GM23338 (cell line): ENCODE data around the gene OSBPL3. TPM values are rescaled to one million over a fixed set of nuclear protein-coding genes. Genes with fewer than 3 reads are reported as not detected.

Source experiments
- ATAC-seq: fragments of 200-7000 bp; cut with Tn5 transposase; 3 replicates; pipeline ENCODE4 v1.9.1; 2020
- DNase-seq: peaks from one replicate; pipeline ENCODE4 v3.0.0-alpha.2; 2015; ENCODE audit warnings: low spot score
- H2AFZ ChIP-seq: fragments of 200-600 bp; sonication (generic); 2 replicates; pipeline ENCODE4 v1.8.0; 2016; ENCODE audit warnings: antibody characterized with exemption, mild to moderate bottlenecking, moderate library complexity
- H3F3A ChIP-seq: fragments of 200-600 bp; sonication (generic); replicated peaks from 2 replicates; pipeline ENCODE4 v1.8.0; 2017; ENCODE audit warnings: antibody characterized with exemption, mixed run types, low read depth
- H3K27ac ChIP-seq: fragments of 200-600 bp; sonication (generic); 2 replicates; pipeline ENCODE4 v1.6.1; 2016; ENCODE audit warnings: low read depth
- H3K27me3 ChIP-seq: fragments of 200-600 bp; sonication (generic); 2 replicates; pipeline ENCODE4 v1.8.0; 2016; ENCODE audit warnings: mild to moderate bottlenecking, mixed run types, moderate library complexity; ENCODE audit not compliant: insufficient read depth
- H3K36me3 ChIP-seq: fragments of 200-600 bp; sonication (generic); 2 replicates; pipeline ENCODE4 v1.8.0; 2016; ENCODE audit warnings: mild to moderate bottlenecking; ENCODE audit not compliant: insufficient read depth
- H3K4me1 ChIP-seq: fragments of 200-600 bp; sonication (generic); 2 replicates; pipeline ENCODE4 v1.8.0; 2016; ENCODE audit warnings: mild to moderate bottlenecking, moderate library complexity; ENCODE audit not compliant: insufficient read depth
- H3K4me2 ChIP-seq: fragments of 200-600 bp; sonication (generic); 2 replicates; pipeline ENCODE4 v1.7.1; 2017; ENCODE audit warnings: mixed run types
- H3K4me3 ChIP-seq: fragments of 200-600 bp; sonication (generic); 2 replicates; pipeline ENCODE4 v1.6.1; 2016; ENCODE audit warnings: mixed run types
- H3K79me2 ChIP-seq: fragments of 200-600 bp; sonication (generic); replicated peaks from 2 replicates; pipeline ENCODE4 v1.8.0; 2017; ENCODE audit warnings: mild to moderate bottlenecking; ENCODE audit not compliant: insufficient read depth
- H3K9me2 ChIP-seq: fragments of 200-600 bp; sonication (generic); 2 replicates; pipeline ENCODE4 v1.8.0; 2017; ENCODE audit not compliant: insufficient read depth
- H4K20me1 ChIP-seq: fragments of 200-600 bp; sonication (generic); replicated peaks from 2 replicates; pipeline ENCODE4 v1.8.0; 2017; ENCODE audit warnings: mild to moderate bottlenecking; ENCODE audit not compliant: insufficient read depth
- H3K27ac Mint-ChIP-seq: 2 replicates; pipeline ENCODE4 v1.8.0; 2020; ENCODE audit warnings: inconsistent platforms, mild to moderate bottlenecking, moderate library complexity, mixed read lengths
- H3K27me3 Mint-ChIP-seq: 3 replicates; pipeline ENCODE4 v1.8.0; 2022; ENCODE audit warnings: low read depth, mild to moderate bottlenecking, moderate library complexity, mixed read lengths, inconsistent platforms; ENCODE audit not compliant: insufficient read depth, poor library complexity
- H3K36me3 Mint-ChIP-seq: 3 replicates; pipeline ENCODE4 v1.8.0; 2021; ENCODE audit warnings: low read depth, mild to moderate bottlenecking, inconsistent platforms, moderate library complexity, mixed read lengths
- H3K4me1 Mint-ChIP-seq: 3 replicates; pipeline ENCODE4 v1.8.0; 2020; ENCODE audit warnings: mild to moderate bottlenecking, inconsistent platforms, mixed read lengths
- H3K4me3 Mint-ChIP-seq: 3 replicates; pipeline ENCODE4 v1.8.0; 2021; ENCODE audit warnings: moderate library complexity, mild to moderate bottlenecking, inconsistent platforms, mixed read lengths
- H3K9me3 Mint-ChIP-seq: 3 replicates; pipeline ENCODE4 v1.8.0; 2020; ENCODE audit warnings: moderate library complexity, mild to moderate bottlenecking, inconsistent platforms, mixed read lengths
- CREB1 ChIP-seq: fragments of 250-450 bp; sonication (Bioruptor Pico); IDR thresholded peaks from 2 replicates; pipeline ENCODE4 v1.5.0; 2020; ENCODE audit warnings: low read depth, mild to moderate bottlenecking, moderate library complexity
- EZH2 ChIP-seq: fragments of 200-600 bp; sonication (generic); IDR thresholded peaks from one replicate; pipeline ENCODE4 v1.8.0; 2017; ENCODE audit warnings: antibody characterized with exemption, mild to moderate bottlenecking, low read depth; ENCODE audit not compliant: unreplicated experiment
- EZH2phosphoT487 ChIP-seq: fragments of 200-600 bp; sonication (generic); IDR thresholded peaks from one replicate; pipeline ENCODE4 v1.8.1; 2018; ENCODE audit warnings: antibody characterized with exemption; ENCODE audit not compliant: unreplicated experiment
- JUNB ChIP-seq: IDR thresholded peaks from one replicate; pipeline ENCODE4 v1.6.1; 2016; ENCODE audit warnings: antibody characterized with exemption; ENCODE audit not compliant: unreplicated experiment
- NANOG ChIP-seq: IDR thresholded peaks from 2 replicates; pipeline ENCODE4 v1.6.1; 2016; ENCODE audit warnings: antibody characterized with exemption, borderline replicate concordance
- POLR2AphosphoS5 ChIP-seq: IDR thresholded peaks from 2 replicates; pipeline ENCODE4 v1.6.1; 2016; ENCODE audit warnings: antibody characterized with exemption, low read depth
- REST ChIP-seq: IDR thresholded peaks from one replicate; pipeline ENCODE4 v1.6.1; 2018; ENCODE audit warnings: antibody characterized with exemption; ENCODE audit not compliant: unreplicated experiment
- STAT1 ChIP-seq: IDR thresholded peaks from one replicate; pipeline ENCODE4 v1.6.1; 2016; ENCODE audit warnings: antibody characterized with exemption; ENCODE audit not compliant: unreplicated experiment
- ZNF114 ChIP-seq: fragments of 250-450 bp; sonication (Bioruptor Pico); IDR thresholded peaks from 2 replicates; pipeline ENCODE4 v1.5.0; 2020; ENCODE audit warnings: mild to moderate bottlenecking, moderate library complexity
- ZNF331 ChIP-seq: fragments of 250-450 bp; sonication (Bioruptor Pico); IDR thresholded peaks from 2 replicates; pipeline ENCODE4 v1.5.0; 2020; ENCODE audit warnings: low read depth, mild to moderate bottlenecking, moderate library complexity
- polyA plus RNA-seq: library from polyadenylated mRNA; unstranded; fragments of >200 nt; fragmentation: Nextera tagmentation; extraction: Ambion mirVana; gene quantifications from 2 replicates; pipeline ENCODE4 v1.2.1, GENCODE V29; 2016
- total RNA-seq: library from RNA; depleted of rRNA; stranded (reverse); fragments of >200 nt; shearing (Covaris generic); gene quantifications from 2 replicates; pipeline ENCODE4 v1.2.3, GENCODE V29; 2014
- TF ChIP-seq, protein P1 (sequence below): IDR thresholded peaks from 2 replicates; pipeline ENCODE4 v1.6.1; 2016; ENCODE audit warnings: antibody characterized with exemption
- TF ChIP-seq, protein P2 (sequence below), 2 experiments: fragments of 200-600 bp in 1 of 2; sonication (generic) in 1 of 2; conservative IDR thresholded peaks; 2 replicates each; pipeline versions ENCODE4 v1.5.1 to v1.6.1; 2016 to 2017; ENCODE audit warnings: antibody characterized with exemption in 2 of 2, low read depth in 2 of 2, mild to moderate bottlenecking in 2 of 2, moderate library complexity in 1 of 2
- TF ChIP-seq, protein P3 (sequence below): fragments of 250-450 bp; sonication (Bioruptor Pico); IDR thresholded peaks from 2 replicates; pipeline ENCODE4 v1.5.0; 2020; ENCODE audit warnings: mild to moderate bottlenecking, moderate library complexity

Gene OSBPL3
- total and polyA plus RNA-seq, 2 experiments from 2014 or later, result 7.2 to 15.7 TPM

GRCh38 chr7:24911213-24911603 lies 68.8 kb downstream of the OSBPL3 start:
- H3F3A ChIP-seq, result no peaks in the 10 kb centered on the region
- no peaks in the 10 kb centered on the region for H3K36me3 ChIP-seq
- no peak overlapping the region for H3K27ac ChIP-seq
- Mint-ChIP-seq H3K4me3 (no peak overlapping the region), H3K36me3 (no peaks in the 10 kb centered on the region), H3K27ac (no peak overlapping the region), H3K4me1 (peaks cover 10% of the 10 kb centered on the region), H3K27me3 (no peaks in the 10 kb centered on the region), H3K9me3 (no peaks in the 10 kb centered on the region)
- H4K20me1 ChIP-seq, result peaks cover 5% of the 10 kb centered on the region; the same call in 1 of the 2 replicates
- ATAC-seq (no peak), DNase-seq (no peak)
- TF ChIP-seq ZNF331 (CRISPR knock-in tag) (no peak), EZH2 (no peak), REST (no peak), POLR2AphosphoS5 (no peak), CREB1 (CRISPR knock-in tag) (no peak), STAT1 (no peak), JUNB (no peak), ZNF114 (CRISPR knock-in tag) (no peak), EZH2phosphoT487 (no peak), NANOG (no peak)
- TF ChIP-seq, protein P1, sequence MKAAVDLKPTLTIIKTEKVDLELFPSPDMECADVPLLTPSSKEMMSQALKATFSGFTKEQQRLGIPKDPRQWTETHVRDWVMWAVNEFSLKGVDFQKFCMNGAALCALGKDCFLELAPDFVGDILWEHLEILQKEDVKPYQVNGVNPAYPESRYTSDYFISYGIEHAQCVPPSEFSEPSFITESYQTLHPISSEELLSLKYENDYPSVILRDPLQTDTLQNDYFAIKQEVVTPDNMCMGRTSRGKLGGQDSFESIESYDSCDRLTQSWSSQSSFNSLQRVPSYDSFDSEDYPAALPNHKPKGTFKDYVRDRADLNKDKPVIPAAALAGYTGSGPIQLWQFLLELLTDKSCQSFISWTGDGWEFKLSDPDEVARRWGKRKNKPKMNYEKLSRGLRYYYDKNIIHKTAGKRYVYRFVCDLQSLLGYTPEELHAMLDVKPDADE, result no peak
- TF ChIP-seq, protein P2, sequence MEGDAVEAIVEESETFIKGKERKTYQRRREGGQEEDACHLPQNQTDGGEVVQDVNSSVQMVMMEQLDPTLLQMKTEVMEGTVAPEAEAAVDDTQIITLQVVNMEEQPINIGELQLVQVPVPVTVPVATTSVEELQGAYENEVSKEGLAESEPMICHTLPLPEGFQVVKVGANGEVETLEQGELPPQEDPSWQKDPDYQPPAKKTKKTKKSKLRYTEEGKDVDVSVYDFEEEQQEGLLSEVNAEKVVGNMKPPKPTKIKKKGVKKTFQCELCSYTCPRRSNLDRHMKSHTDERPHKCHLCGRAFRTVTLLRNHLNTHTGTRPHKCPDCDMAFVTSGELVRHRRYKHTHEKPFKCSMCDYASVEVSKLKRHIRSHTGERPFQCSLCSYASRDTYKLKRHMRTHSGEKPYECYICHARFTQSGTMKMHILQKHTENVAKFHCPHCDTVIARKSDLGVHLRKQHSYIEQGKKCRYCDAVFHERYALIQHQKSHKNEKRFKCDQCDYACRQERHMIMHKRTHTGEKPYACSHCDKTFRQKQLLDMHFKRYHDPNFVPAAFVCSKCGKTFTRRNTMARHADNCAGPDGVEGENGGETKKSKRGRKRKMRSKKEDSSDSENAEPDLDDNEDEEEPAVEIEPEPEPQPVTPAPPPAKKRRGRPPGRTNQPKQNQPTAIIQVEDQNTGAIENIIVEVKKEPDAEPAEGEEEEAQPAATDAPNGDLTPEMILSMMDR (conservative IDR thresholded peaks at IDR 0.05; ENCODE audit: low read depth in 2 of 2), result no peak
- TF ChIP-seq, protein P3, sequence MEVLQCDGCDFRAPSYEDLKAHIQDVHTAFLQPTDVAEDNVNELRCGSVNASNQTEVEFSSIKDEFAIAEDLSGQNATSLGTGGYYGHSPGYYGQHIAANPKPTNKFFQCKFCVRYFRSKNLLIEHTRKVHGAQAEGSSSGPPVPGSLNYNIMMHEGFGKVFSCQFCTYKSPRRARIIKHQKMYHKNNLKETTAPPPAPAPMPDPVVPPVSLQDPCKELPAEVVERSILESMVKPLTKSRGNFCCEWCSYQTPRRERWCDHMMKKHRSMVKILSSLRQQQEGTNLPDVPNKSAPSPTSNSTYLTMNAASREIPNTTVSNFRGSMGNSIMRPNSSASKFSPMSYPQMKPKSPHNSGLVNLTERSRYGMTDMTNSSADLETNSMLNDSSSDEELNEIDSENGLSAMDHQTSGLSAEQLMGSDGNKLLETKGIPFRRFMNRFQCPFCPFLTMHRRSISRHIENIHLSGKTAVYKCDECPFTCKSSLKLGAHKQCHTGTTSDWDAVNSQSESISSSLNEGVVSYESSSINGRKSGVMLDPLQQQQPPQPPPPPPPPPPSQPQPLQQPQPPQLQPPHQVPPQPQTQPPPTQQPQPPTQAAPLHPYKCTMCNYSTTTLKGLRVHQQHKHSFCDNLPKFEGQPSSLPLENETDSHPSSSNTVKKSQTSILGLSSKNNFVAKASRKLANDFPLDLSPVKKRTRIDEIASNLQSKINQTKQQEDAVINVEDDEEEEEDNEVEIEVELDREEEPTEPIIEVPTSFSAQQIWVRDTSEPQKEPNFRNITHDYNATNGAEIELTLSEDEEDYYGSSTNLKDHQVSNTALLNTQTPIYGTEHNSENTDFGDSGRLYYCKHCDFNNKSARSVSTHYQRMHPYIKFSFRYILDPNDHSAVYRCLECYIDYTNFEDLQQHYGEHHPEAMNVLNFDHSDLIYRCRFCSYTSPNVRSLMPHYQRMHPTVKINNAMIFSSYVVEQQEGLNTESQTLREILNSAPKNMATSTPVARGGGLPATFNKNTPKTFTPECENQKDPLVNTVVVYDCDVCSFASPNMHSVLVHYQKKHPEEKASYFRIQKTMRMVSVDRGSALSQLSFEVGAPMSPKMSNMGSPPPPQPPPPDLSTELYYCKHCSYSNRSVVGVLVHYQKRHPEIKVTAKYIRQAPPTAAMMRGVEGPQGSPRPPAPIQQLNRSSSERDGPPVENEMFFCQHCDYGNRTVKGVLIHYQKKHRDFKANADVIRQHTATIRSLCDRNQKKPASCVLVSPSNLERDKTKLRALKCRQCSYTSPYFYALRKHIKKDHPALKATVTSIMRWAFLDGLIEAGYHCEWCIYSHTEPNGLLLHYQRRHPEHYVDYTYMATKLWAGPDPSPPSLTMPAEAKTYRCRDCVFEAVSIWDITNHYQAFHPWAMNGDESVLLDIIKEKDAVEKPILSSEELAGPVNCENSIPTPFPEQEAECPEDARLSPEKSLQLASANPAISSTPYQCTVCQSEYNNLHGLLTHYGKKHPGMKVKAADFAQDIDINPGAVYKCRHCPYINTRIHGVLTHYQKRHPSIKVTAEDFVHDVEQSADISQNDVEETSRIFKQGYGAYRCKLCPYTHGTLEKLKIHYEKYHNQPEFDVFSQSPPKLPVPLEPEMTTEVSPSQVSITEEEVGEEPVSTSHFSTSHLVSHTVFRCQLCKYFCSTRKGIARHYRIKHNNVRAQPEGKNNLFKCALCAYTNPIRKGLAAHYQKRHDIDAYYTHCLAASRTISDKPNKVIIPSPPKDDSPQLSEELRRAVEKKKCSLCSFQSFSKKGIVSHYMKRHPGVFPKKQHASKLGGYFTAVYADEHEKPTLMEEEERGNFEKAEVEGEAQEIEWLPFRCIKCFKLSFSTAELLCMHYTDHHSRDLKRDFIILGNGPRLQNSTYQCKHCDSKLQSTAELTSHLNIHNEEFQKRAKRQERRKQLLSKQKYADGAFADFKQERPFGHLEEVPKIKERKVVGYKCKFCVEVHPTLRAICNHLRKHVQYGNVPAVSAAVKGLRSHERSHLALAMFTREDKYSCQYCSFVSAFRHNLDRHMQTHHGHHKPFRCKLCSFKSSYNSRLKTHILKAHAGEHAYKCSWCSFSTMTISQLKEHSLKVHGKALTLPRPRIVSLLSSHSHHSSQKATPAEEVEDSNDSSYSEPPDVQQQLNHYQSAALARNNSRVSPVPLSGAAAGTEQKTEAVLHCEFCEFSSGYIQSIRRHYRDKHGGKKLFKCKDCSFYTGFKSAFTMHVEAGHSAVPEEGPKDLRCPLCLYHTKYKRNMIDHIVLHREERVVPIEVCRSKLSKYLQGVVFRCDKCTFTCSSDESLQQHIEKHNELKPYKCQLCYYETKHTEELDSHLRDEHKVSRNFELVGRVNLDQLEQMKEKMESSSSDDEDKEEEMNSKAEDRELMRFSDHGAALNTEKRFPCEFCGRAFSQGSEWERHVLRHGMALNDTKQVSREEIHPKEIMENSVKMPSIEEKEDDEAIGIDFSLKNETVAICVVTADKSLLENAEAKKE (CRISPR knock-in tag), result no peak
- no peaks in the 10 kb centered on the region for H3K27me3 ChIP-seq
- H2AFZ ChIP-seq, result no peak overlapping the region
- H3K79me2 ChIP-seq, result peaks cover 26% of the 10 kb centered on the region
- peaks cover 15% of the 10 kb centered on the region for H3K4me1 ChIP-seq
- no peak overlapping the region for H3K4me3 ChIP-seq
- H3K9me2 ChIP-seq, result no peaks in the 10 kb centered on the region
- H3K4me2 ChIP-seq, result no peak overlapping the region
